D721Med (cell line): ENCODE results near the gene IRS2.

Experiments
- DNase-seq: peaks from one replicate; pipeline ENCODE4 v3.0.0; 2011; ENCODE audit warnings: low spot score; ENCODE audit not compliant: insufficient read length
- FAIRE-seq: peaks from 2 replicates; lab custom pipeline; 2011; peaks lifted over from hg19 to GRCh38; lab: Jason Lieb, UNC
- CTCF ChIP-seq: IDR thresholded peaks from 2 replicates; pipeline ENCODE4 v1.5.1; 2012; ENCODE audit warnings: mild to moderate bottlenecking, control low read depth; ENCODE audit not compliant: insufficient read depth; ENCODE audit errors: missing control alignments

IRS2 gene

GRCh38 chr13:109788372-109789111, 2.2 kb upstream of the IRS2 start:
- no peak for TF ChIP-seq CTCF
- FAIRE-seq (no peak), DNase-seq (no peak)

GRCh38 chr13:109787135-109787954, 962 bp upstream of the IRS2 start:
- FAIRE-seq (no peak), DNase-seq (no peak)
- no peak for TF ChIP-seq CTCF

- DNase-seq: no peak
- no peak for FAIRE-seq
- TF ChIP-seq CTCF: no peak
Measured at GRCh38 chr13:109785892-109786450, 412 bp downstream of the IRS2 start.

- TF ChIP-seq CTCF: no peak
- FAIRE-seq (no peak), DNase-seq (no peak)
Measured at GRCh38 chr13:109785141-109785891, 1.1 kb downstream of the IRS2 start.

GRCh38 chr13:109784590-109785140, 1.7 kb downstream of the IRS2 start:
- TF ChIP-seq CTCF: peak; percentile 60
- DNase-seq (no peak), FAIRE-seq (no peak)

GRCh38 chr13:109783815-109784589, 2.4 kb downstream of the IRS2 start:
- TF ChIP-seq CTCF: no peak
- no peak for DNase-seq
- FAIRE-seq: no peak
